GM19468 (cell line): ENCODE data around the gene IKBKE.

Source experiments
- ATAC-seq: cut with Tn5 transposase; IDR thresholded peaks from one replicate; pipeline ENCODE4 v1.9.1; 2021; ENCODE audit warnings: mild to moderate bottlenecking, moderate library complexity, moderate number of reproducible peaks; ENCODE audit not compliant: unreplicated experiment; ENCODE audit errors: extremely low read depth

IKBKE gene

GRCh38 chr1:206451134-206451686 lies 19.1 kb upstream of the IKBKE start:
- no peak for ATAC-seq

GRCh38 chr1:206453111-206453510 lies 17.2 kb upstream of the IKBKE start:
- no peak for ATAC-seq

GRCh38 chr1:206455289-206455665 lies 15.0 kb upstream of the IKBKE start:
- ATAC-seq, result no peak

- ATAC-seq, result no peak
Measured at GRCh38 chr1:206455666-206456344, 14.5 kb upstream of the IKBKE start.

DNA sequence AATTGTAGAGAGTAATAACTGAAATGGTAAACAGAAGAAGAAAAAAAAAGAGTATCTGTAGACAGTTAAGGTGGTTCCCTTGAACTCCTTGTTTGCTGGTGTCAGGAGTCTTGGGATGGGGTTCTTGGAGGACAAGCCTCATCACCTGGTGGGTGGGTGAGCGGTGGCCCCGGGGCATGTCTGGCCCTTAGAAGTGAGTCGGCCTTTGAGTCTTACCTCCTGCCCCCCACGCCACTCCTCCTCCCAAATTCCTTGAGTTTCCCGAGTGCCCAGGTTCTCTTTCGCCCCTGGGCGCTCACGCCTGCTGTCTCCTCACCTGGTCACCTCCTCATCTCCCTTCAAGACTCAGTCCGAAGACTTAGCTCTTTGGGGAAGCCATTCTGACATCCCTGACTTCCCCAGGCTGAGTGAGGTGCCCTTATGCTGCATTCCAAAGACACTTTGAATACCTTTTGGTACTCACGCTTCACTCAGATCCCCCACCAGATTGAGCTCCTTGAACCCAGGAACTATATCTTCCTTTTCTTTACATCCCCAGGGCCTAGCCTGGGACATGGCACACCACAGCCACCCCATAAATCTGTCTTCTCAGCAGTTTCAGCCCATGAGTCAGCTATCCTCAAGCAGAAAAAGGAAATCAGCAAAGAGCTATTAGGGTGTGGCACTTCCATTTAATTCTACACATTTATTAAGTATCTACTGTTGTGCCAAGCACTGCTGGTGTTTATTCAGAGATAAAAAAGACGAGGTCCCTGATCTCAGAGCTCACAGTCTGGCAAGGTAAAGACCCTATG lies 13.5 kb upstream of the IKBKE start:
- no peak for ATAC-seq

GRCh38 chr1:206457408-206458120 lies 12.7 kb upstream of the IKBKE start:
- ATAC-seq, result no peak

DNA sequence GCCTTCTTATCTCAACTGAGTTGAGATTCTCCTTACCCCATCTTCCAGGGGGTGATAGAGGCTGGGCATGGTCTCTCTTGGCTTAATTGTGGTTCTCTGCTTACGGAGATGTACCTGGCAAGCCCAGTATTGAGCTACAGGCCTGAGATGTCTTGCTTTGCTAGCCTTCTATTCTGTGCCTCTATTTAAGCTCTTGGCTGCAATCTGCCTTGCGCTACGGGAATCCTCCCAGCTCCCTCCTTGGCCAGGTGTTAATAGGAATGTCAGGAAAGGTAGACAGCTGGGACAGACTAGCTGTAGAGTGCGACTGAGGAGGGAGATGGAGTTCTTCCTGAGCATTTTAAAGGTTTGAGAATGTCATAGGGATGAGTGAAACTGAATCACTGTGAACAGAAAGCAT lies 10.6 kb upstream of the IKBKE start:
- ATAC-seq, result no peak

- no peak for ATAC-seq
Measured at GRCh38 chr1:206460836-206461426, 9.3 kb upstream of the IKBKE start.

- no peak for ATAC-seq
Measured at GRCh38 chr1:206461602-206462455, 8.4 kb upstream of the IKBKE start.

GRCh38 chr1:206463137-206463536 lies 7.1 kb upstream of the IKBKE start:
- no peak for ATAC-seq

DNA sequence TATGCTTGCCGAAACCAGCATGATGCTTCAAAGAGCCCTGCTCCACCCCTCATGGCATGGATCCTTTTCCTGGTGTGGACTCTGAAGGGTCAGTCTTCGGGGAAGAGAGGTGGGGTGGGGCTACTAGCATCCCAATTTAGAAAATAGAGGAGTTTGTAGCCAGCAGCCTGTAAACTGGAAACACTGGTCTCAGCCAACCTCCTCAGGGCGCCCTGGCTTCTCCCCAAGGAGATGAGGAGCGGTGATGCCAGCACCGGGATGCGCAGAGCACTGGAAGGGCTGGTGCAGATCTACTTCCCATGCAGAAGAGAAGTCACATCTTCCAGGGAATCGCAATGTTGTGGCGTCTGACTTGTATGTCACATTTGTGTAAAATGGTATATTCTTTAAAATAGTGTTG lies 6.4 kb upstream of the IKBKE start:
- ATAC-seq, result no peak

- no peak for ATAC-seq
Measured at GRCh38 chr1:206464456-206464964, 5.8 kb upstream of the IKBKE start.

DNA sequence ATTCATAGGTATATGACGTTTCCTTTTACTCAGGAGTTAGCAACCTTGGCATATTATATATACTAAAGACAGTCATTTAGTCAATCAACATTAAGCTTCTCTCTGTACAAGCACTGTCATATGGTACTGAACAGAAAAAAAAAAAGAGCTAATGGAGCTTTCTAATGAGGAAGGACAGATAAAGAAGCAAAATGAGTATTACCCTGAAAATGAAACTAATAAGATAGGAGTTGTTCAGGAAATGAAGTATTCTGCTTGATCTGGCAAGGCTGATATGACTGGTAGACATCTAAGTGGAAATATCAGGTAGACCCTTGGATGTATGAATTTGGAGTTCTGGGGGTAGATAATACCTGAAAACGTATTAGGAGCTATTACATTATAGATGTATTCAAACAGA lies 4.3 kb upstream of the IKBKE start:
- no peak for ATAC-seq

- ATAC-seq, result no peak
Measured at GRCh38 chr1:206466840-206467649, 3.2 kb upstream of the IKBKE start.

GRCh38 chr1:206467915-206468314 lies 2.4 kb upstream of the IKBKE start:
- ATAC-seq, result no peak

DNA sequence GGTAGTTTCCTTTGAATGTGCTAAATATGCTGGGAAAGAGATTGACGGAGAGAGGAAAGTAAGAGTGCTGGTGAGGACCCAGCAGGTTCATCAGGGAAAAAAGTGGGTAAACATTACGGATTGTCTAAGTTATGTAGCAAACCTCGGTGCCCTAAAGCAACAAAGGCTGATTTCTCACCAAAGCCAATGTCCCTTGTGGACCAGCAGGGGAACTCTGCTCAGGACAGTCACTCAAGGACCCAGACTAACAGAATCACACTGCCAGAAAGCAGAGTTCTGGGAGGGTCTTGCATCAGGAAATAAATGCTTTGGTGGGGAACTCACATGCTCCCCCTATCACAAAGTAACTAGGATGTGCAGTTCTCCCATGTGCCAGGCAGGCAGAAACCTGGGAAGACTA lies 1.7 kb upstream of the IKBKE start:
- no peak for ATAC-seq

GRCh38 chr1:206469411-206469932 lies 804 bp upstream of the IKBKE start:
- ATAC-seq, result no peak

GRCh38 chr1:206470692-206471414 lies 577 bp downstream of the IKBKE start:
- no peak for ATAC-seq
